ENCODE measurements around the gene FGF12. TPM values are rescaled to one million over a fixed set of nuclear protein-coding genes. Genes with fewer than 3 reads are reported as not detected.
"Not testable (repeated sequence)": the region's sequence is repeated elsewhere in the genome, so short reads cannot be mapped to it uniquely, and the experiment has no call there.

The FGF12 gene
- 4.5 TPM for total RNA-seq
- 0.72 TPM for polyA plus RNA-seq

GRCh38 chr3:192727032-192727847, at the start of gene FGF12:
FGF12 (minus strand) TSS chr3:192727541.
- no peak within 1 kb of the TSS for H3K27ac ChIP-seq (ENCODE audit: low read depth)
- H3K4me3 ChIP-seq (ENCODE audit: low read depth, low read length): peak within 1 kb of the TSS; percentile 3
- DNase-seq (ENCODE audit: extremely low spot score): peak; percentile 41
- no peaks in the 10 kb centered on the region for H3K4me1 ChIP-seq (ENCODE audit: insufficient read depth)
- 2% methylated on average over 36 of the region's 36 CpGs for WGBS
- H3K36me3 ChIP-seq (ENCODE audit: insufficient read depth): no peaks in the 10 kb centered on the region

- not testable (repeated sequence) for H3K4me1 ChIP-seq (ENCODE audit: insufficient read depth); H3K27ac ChIP-seq (ENCODE audit: low read depth); DNase-seq (ENCODE audit: extremely low spot score); H3K36me3 ChIP-seq (ENCODE audit: insufficient read depth); H3K4me3 ChIP-seq (ENCODE audit: low read depth, low read length)
- 72% methylated on average over 4 of the region's 4 CpGs for WGBS
Observed at GRCh38 chr3:192774341-192774740, 47.0 kb upstream of the FGF12 start.

DNA sequence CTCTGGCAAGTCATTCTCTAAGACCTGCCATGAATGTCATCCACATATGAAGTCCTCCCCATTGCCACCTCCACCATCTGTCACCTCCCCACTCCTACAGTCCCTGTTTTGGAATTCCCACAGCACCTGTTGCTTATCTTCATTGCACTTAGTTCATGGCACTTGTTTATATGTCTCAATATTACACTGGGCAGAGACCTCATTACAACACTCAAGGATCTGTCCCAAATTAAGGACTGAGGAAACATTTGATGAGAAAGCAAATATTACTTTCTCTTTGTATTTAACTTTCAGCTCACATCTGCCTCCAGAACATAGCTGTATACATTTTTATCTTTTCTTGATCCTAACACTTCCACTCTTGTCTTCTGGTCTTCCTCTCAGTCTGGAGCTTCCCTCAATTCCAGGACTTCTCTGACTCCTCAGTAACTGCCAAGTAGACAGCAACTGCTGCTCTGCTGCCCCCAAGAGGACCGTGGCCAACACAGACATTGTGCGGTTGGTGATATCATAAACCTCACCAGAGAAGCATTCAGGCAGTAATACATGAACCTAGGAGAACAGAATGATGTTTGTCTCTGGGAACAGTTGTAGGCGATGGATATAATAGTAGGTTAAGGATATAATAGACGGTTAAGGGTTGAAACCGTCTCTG, 45.0 kb upstream of the FGF12 start:
- Histone ChIP-seq H3K4me1 (ENCODE audit: insufficient read depth) (no peaks in the 10 kb centered on the region), H3K4me3 (ENCODE audit: low read depth, low read length) (no peak overlapping the region), H3K27ac (ENCODE audit: low read depth) (no peak overlapping the region), H3K36me3 (ENCODE audit: insufficient read depth) (no peaks in the 10 kb centered on the region)
- DNase-seq (ENCODE audit: extremely low spot score): no peak
- WGBS: 50% methylated on average over 5 of the region's 5 CpGs

- no peak for DNase-seq (ENCODE audit: extremely low spot score)
- 81% methylated on average over 7 of the region's 7 CpGs for WGBS
- H3K27ac ChIP-seq (ENCODE audit: low read depth): no peak overlapping the region
- no peak overlapping the region for H3K4me3 ChIP-seq (ENCODE audit: low read depth, low read length)
- H3K36me3 ChIP-seq (ENCODE audit: insufficient read depth): no peaks in the 10 kb centered on the region
- no peaks in the 10 kb centered on the region for H3K4me1 ChIP-seq (ENCODE audit: insufficient read depth)
Observed at GRCh38 chr3:192758654-192759053, 31.3 kb upstream of the FGF12 start.

DNA sequence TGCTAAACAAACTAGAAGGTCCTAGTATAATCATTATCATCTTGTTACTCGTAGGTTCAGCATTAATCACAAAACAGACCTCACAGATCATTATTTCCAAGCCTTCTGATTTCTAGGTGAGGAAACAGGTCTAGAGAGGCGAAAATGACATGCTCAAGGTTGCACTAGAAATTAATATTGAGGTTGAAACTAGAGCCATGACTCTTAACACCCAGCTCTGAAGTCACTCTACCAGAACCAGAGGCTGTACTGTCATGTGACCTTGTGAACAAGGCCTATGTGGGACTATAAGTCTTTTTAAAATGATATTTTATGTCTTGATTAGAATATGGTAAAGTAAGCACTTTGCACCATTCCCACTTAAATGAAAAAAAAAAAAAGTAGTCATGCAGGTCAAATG, 23.8 kb upstream of the FGF12 start:
- Histone ChIP-seq H3K27ac (ENCODE audit: low read depth) (no peak overlapping the region), H3K4me1 (ENCODE audit: insufficient read depth) (no peaks in the 10 kb centered on the region), H3K4me3 (ENCODE audit: low read depth, low read length) (no peak overlapping the region), H3K36me3 (ENCODE audit: insufficient read depth) (no peaks in the 10 kb centered on the region)
- no peak for DNase-seq (ENCODE audit: extremely low spot score)
- 69% methylated on average over 2 of the region's 2 CpGs for WGBS

GRCh38 chr3:192750201-192750600, 22.9 kb upstream of the FGF12 start:
- no peak overlapping the region for H3K27ac ChIP-seq (ENCODE audit: low read depth)
- H3K36me3 ChIP-seq (ENCODE audit: insufficient read depth): no peaks in the 10 kb centered on the region
- DNase-seq (ENCODE audit: extremely low spot score): no peak
- H3K4me3 ChIP-seq (ENCODE audit: low read depth, low read length): no peak overlapping the region
- 68% methylated on average over 5 of the region's 5 CpGs for WGBS
- H3K4me1 ChIP-seq (ENCODE audit: insufficient read depth): no peaks in the 10 kb centered on the region

DNA sequence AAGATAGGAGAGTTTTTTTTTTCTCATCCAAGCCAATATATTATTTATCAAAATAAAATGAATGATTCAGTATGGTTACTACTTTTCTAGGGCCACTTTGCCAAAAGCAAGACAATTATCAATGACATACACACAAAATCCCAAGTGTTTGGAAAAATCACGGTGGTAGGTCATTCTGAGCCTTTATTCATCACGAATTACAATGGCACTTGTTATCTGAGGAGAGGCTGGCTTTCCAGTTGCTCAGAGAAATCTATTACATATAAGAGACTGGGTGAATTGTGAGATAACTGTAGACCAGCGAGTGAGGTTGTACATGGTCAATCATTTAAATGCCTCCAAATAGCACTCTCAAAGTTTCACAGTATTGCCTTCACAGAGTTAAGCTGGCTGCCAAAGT, 20.4 kb upstream of the FGF12 start:
- Histone ChIP-seq H3K36me3 (ENCODE audit: insufficient read depth) (no peaks in the 10 kb centered on the region), H3K4me1 (ENCODE audit: insufficient read depth) (no peaks in the 10 kb centered on the region), H3K4me3 (ENCODE audit: low read depth, low read length) (no peak overlapping the region), H3K27ac (ENCODE audit: low read depth) (no peak overlapping the region)
- DNase-seq (ENCODE audit: extremely low spot score): no peak
- WGBS: 49% methylated on average over 3 of the region's 3 CpGs

DNA sequence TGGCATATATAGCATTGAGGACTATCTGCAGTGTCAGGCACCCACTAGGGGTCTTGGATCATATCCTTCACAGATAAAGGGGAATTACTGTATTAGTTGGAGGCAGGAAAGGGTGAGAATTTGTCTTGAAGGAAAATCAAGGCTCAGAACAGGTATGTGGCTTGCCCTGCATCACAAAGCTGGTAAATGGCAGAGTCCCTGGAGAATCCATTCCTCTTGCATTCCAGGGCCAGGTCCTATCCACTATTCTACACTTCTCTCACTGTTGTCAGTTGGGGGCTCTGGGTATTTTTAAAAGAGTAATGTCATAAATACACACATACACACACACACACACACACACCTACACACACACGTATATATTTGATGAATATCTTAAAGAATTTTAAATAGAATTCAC, 19.8 kb upstream of the FGF12 start:
- WGBS: 56% methylated on average over 1 of the region's 1 CpG
- Histone ChIP-seq H3K4me1 (ENCODE audit: insufficient read depth) (no peaks in the 10 kb centered on the region), H3K4me3 (ENCODE audit: low read depth, low read length) (no peak overlapping the region), H3K36me3 (ENCODE audit: insufficient read depth) (no peaks in the 10 kb centered on the region), H3K27ac (ENCODE audit: low read depth) (no peak overlapping the region)
- no peak for DNase-seq (ENCODE audit: extremely low spot score)

- Histone ChIP-seq H3K36me3 (ENCODE audit: insufficient read depth) (no peaks in the 10 kb centered on the region), H3K4me3 (ENCODE audit: low read depth, low read length) (no peak overlapping the region), H3K4me1 (ENCODE audit: insufficient read depth) (no peaks in the 10 kb centered on the region), H3K27ac (ENCODE audit: low read depth) (no peak overlapping the region)
- WGBS: 91% methylated on average over 7 of the region's 7 CpGs
- DNase-seq (ENCODE audit: extremely low spot score): no peak
Observed at GRCh38 chr3:192745150-192745549, 17.8 kb upstream of the FGF12 start.

DNA sequence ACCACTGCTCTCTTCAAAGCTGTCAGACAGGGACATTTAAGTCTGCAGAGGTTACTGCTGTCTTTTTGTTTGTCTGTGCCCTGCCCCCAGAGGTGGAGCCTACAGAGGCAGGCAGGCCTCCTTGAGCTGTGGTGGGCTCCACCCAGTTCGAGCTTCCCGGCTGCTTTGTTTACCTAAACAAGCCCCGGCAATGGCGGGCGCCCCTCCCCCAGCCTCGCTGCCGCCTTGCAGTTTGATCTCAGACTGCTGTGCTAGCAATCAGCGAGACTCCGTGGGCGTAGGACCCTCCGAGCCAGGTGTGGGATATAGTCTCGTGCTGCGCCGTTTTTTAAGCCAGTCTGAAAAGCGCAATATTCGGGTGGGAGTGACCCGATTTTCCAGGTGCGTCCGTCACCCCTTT, 17.3 kb upstream of the FGF12 start:
- H3K27ac ChIP-seq (ENCODE audit: low read depth); DNase-seq (ENCODE audit: extremely low spot score); H3K4me1 ChIP-seq (ENCODE audit: insufficient read depth); H3K36me3 ChIP-seq (ENCODE audit: insufficient read depth); H3K4me3 ChIP-seq (ENCODE audit: low read depth, low read length): not testable (repeated sequence)
- WGBS: 60% methylated on average over 17 of the region's 19 CpGs

DNA sequence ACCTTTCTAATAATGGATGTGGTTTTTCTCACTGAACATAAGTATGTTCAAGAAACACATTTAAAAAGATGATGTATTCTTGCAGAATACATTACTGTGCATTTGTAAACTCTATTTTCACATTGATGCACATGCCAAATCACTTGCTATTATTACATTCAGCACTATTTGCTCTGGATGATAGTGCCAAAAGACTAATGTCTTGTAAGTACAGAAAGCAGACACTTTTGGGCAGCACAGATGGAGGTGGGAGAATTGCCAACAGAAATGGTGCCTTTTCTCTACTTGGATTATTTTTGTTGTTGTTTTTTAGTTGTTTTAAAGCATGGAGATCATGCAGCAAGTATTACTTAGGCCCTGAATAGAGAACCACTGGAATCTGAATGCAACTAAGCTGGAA, 10.2 kb upstream of the FGF12 start:
- H3K27ac ChIP-seq (ENCODE audit: low read depth): no peak overlapping the region
- no peak for DNase-seq (ENCODE audit: extremely low spot score)

DNA sequence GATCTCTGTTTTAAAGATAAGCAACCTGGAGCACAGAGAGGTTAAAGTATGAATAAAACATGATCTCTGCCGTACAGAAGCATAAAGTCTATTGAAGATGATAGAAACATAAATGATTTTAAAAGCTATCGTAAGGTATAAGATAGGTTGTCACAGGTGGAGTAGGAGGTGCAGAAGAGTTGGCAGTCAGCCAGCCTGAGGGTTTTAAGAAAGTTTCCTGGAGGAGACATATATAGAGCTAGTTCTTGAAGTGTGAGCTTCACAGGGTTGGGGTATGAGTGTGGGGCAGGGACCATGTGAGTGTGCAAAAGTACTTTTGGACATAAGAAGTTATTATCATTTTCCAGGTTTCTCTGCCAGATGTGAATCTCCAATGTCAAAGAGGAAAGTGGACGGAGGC, 3.9 kb upstream of the FGF12 start:
- Histone ChIP-seq H3K27ac (ENCODE audit: low read depth) (no peak overlapping the region), H3K4me1 (ENCODE audit: insufficient read depth) (no peaks in the 10 kb centered on the region), H3K4me3 (ENCODE audit: low read depth, low read length) (no peak overlapping the region), H3K36me3 (ENCODE audit: insufficient read depth) (no peaks in the 10 kb centered on the region)
- 83% methylated on average over 3 of the region's 3 CpGs for WGBS
- DNase-seq (ENCODE audit: extremely low spot score): no peak

More for the DNA sequence above, 10.2 kb upstream of the FGF12 start:
- H3K36me3 ChIP-seq (ENCODE audit: insufficient read depth): no peaks in the 10 kb centered on the region
- no peak overlapping the region for H3K4me3 ChIP-seq (ENCODE audit: low read depth, low read length)
- H3K4me1 ChIP-seq (ENCODE audit: insufficient read depth): no peaks in the 10 kb centered on the region

- H3K4me3 ChIP-seq (ENCODE audit: low read depth, low read length): no peak overlapping the region
- no peaks in the 10 kb centered on the region for H3K36me3 ChIP-seq (ENCODE audit: insufficient read depth)
- 40% methylated on average over 2 of the region's 2 CpGs for WGBS
- no peak overlapping the region for H3K27ac ChIP-seq (ENCODE audit: low read depth)
- no peaks in the 10 kb centered on the region for H3K4me1 ChIP-seq (ENCODE audit: insufficient read depth)
- DNase-seq (ENCODE audit: extremely low spot score): no peak
Observed at GRCh38 chr3:192726385-192726784, 956 bp downstream of the FGF12 start.

DNA sequence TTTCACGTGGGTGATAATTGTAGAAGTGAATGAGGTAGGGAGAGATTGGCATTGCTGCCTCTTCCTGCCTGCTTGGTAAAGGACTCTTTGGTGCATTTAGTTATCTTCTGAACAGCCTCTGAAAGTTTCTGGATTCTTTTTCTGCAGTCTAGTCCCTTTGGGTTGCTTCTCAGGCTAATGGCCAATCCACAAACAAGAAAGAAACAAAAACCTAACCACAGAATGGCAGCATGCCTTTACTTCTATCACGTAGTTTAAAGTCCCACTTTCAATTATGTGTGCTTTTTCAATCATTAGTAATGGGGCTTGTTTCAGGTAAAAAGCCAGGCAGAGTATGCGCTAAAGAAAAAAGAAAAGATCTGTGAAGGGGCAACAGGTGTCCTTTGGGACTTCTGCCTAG, 7.4 kb downstream of the FGF12 start:
- Histone ChIP-seq H3K4me3 (ENCODE audit: low read depth, low read length) (no peak overlapping the region), H3K36me3 (ENCODE audit: insufficient read depth) (no peaks in the 10 kb centered on the region), H3K27ac (ENCODE audit: low read depth) (no peak overlapping the region), H3K4me1 (ENCODE audit: insufficient read depth) (no peaks in the 10 kb centered on the region)
- no peak for DNase-seq (ENCODE audit: extremely low spot score)
- WGBS: 79% methylated on average over 3 of the region's 3 CpGs
